H1 (cell line): ENCODE data around the gene PDZD8. TPM values are rescaled to one million over a fixed set of nuclear protein-coding genes. Genes with fewer than 3 reads are reported as not detected.

Source experiments
- BACH1 ChIP-seq: IDR thresholded peaks from 2 replicates; pipeline ENCODE4 v1.6.1; 2012; ENCODE audit warnings: low read length, improper control_type of control experiment
- CBX8 ChIP-seq: fragments of 300-800, 300-1000 bp; sonication (generic); IDR thresholded peaks from 2 replicates; pipeline ENCODE4 v1.7.1; 2016; ENCODE audit warnings: low read depth, low read length, borderline replicate concordance
- CHD7 ChIP-seq: fragments of 300-600 bp; sonication (generic); IDR thresholded peaks from 2 replicates; pipeline ENCODE4 v1.7.1; 2012; ENCODE audit warnings: low read length, moderate library complexity, mild to moderate bottlenecking, inconsistent platforms; ENCODE audit not compliant: insufficient replicate concordance
- CREB1 ChIP-seq: IDR thresholded peaks from 2 replicates; pipeline ENCODE4 v1.6.1; 2012; ENCODE audit warnings: inconsistent platforms
- NANOG ChIP-seq: IDR thresholded peaks from 2 replicates; pipeline ENCODE4 v1.6.1; 2011; ENCODE audit warnings: low read length, low read depth, mild to moderate bottlenecking, inconsistent platforms; ENCODE audit not compliant: insufficient read depth, poor library complexity, severe bottlenecking
- POLR2AphosphoS5 ChIP-seq: IDR thresholded peaks from 2 replicates; pipeline ENCODE4 v1.6.1; 2011; ENCODE audit warnings: low read depth, low read length
- RXRA ChIP-seq: IDR thresholded peaks from 2 replicates; pipeline ENCODE4 v1.6.1; 2011; ENCODE audit warnings: low read depth, mild to moderate bottlenecking, low read length, moderate library complexity; ENCODE audit not compliant: insufficient read depth
- SP1 ChIP-seq: IDR thresholded peaks from 2 replicates; pipeline ENCODE4 v1.6.1; 2011; ENCODE audit warnings: low read depth, low read length
- USF2 ChIP-seq: IDR thresholded peaks from 2 replicates; pipeline ENCODE4 v1.6.1; 2011; ENCODE audit warnings: low read length, improper control_type of control experiment
- polyA plus RNA-seq, 7 experiments: library from polyadenylated mRNA; depleted of rRNA in 3 of 7; stranded (reverse) in 5 of 7; unstranded in 2 of 7; fragments of >200 nt in 5 of 7; fragments of 200-250 nt in 2 of 7; gene quantifications; 1 replicate in 5 of 7; 2 replicates in 1 of 7; 4 replicates in 1 of 7; pipeline versions ENCODE4 v1.2.1 to v1.2.3, GENCODE V29; 2011 to 2013; ENCODE audit warnings: missing spikeins in 2 of 7, mixed read lengths in 2 of 7
- total RNA-seq: library from RNA; stranded (reverse); fragmentation: NEBNext Ultra II Directional; extraction: Animal tissue kit (Norgen Biotek cat#: 25700); gene quantifications from 2 replicates; pipeline ENCODE4 v1.2.1, GENCODE V29; 2021

Gene PDZD8
- total and polyA plus RNA-seq, 2 of the 8 experiments (the other 6 are each of a cell fraction or from before 2014, with no cell fraction given), result 10.9 to 50.1 TPM

- TF ChIP-seq CHD7, result no peak
- no peak for TF ChIP-seq BACH1
- TF ChIP-seq USF2, result no peak
- TF ChIP-seq RXRA, result no peak
- no peak for TF ChIP-seq CREB1
- no peak for TF ChIP-seq CBX8
- TF ChIP-seq POLR2AphosphoS5, result no peak
- no peak for TF ChIP-seq NANOG
- TF ChIP-seq SP1, result no peak
These were observed 24.3 kb upstream of the PDZD8 start (continued) for GRCh38 chr10:117399341-117400196.
